H1 (cell line): ENCODE results near the gene FUNDC2. TPM values are rescaled to one million over a fixed set of nuclear protein-coding genes. Genes with fewer than 3 reads are reported as not detected.

Experiments used
- CBX5 ChIP-seq: fragments of 300-800, 300-1000 bp; sonication (generic); IDR thresholded peaks from 2 replicates; pipeline ENCODE4 v1.7.1; 2016; ENCODE audit warnings: antibody characterized with exemption, low read length, low read depth
- CBX8 ChIP-seq: fragments of 300-800, 300-1000 bp; sonication (generic); IDR thresholded peaks from 2 replicates; pipeline ENCODE4 v1.7.1; 2016; ENCODE audit warnings: low read depth, low read length, borderline replicate concordance
- CEBPB ChIP-seq: IDR thresholded peaks from 2 replicates; pipeline ENCODE4 v1.6.1; 2012; ENCODE audit warnings: low read depth, low read length
- CREB1 ChIP-seq: IDR thresholded peaks from 2 replicates; pipeline ENCODE4 v1.6.1; 2012; ENCODE audit warnings: inconsistent platforms
- JUN ChIP-seq: IDR thresholded peaks from 2 replicates; pipeline ENCODE4 v1.6.1; 2011; ENCODE audit warnings: low read depth, mild to moderate bottlenecking, improper control_type of control experiment, low read length
- JUND ChIP-seq: IDR thresholded peaks from 2 replicates; pipeline ENCODE4 v1.6.1; 2011; ENCODE audit warnings: mild to moderate bottlenecking, improper control_type of control experiment, low read length
- MAFK ChIP-seq: IDR thresholded peaks from 2 replicates; pipeline ENCODE4 v1.6.1; 2012; ENCODE audit warnings: low read depth, mild to moderate bottlenecking, improper control_type of control experiment, low read length
- NANOG ChIP-seq: IDR thresholded peaks from 2 replicates; pipeline ENCODE4 v1.6.1; 2011; ENCODE audit warnings: low read length, low read depth, mild to moderate bottlenecking, inconsistent platforms; ENCODE audit not compliant: insufficient read depth, poor library complexity, severe bottlenecking
- NRF1 ChIP-seq: IDR thresholded peaks from 2 replicates; pipeline ENCODE4 v1.6.1; 2011; ENCODE audit warnings: mild to moderate bottlenecking, low read depth, low read length, improper control_type of control experiment
- POLR2AphosphoS5 ChIP-seq: IDR thresholded peaks from 2 replicates; pipeline ENCODE4 v1.6.1; 2011; ENCODE audit warnings: low read depth, low read length
- POU5F1 ChIP-seq: IDR thresholded peaks from 2 replicates; pipeline ENCODE4 v1.6.1; 2011; ENCODE audit warnings: low read depth, mild to moderate bottlenecking, low read length, moderate library complexity
- RNF2 ChIP-seq: fragments of 200-900, 300-1000 bp; sonication (generic); IDR thresholded peaks from 2 replicates; pipeline ENCODE4 v1.7.1; 2016; ENCODE audit warnings: borderline replicate concordance, low read depth, mild to moderate bottlenecking, antibody characterized with exemption, low read length; ENCODE audit not compliant: poor library complexity, severe bottlenecking; ENCODE audit errors: missing control alignments
- SAP30 ChIP-seq: fragments of 300-600 bp; sonication (generic); IDR thresholded peaks from 2 replicates; pipeline ENCODE4 v1.7.1; 2012; ENCODE audit warnings: low read length, moderate library complexity, mild to moderate bottlenecking, inconsistent platforms; ENCODE audit not compliant: insufficient read depth, insufficient replicate concordance
- SIN3A ChIP-seq, 2 experiments: IDR thresholded peaks in 1 of 2; conservative IDR thresholded peaks in 1 of 2; 2 replicates each; pipeline ENCODE4 v1.6.1; 2011 to 2012; ENCODE audit warnings: low read length in 2 of 2, improper control_type of control experiment in 1 of 2, low read depth in 1 of 2, mild to moderate bottlenecking in 1 of 2
- SIX5 ChIP-seq: IDR thresholded peaks from 2 replicates; pipeline ENCODE4 v1.6.1; 2011; ENCODE audit warnings: mild to moderate bottlenecking, low read depth, low read length
- SP1 ChIP-seq: IDR thresholded peaks from 2 replicates; pipeline ENCODE4 v1.6.1; 2011; ENCODE audit warnings: low read depth, low read length
- SRF ChIP-seq: IDR thresholded peaks from 2 replicates; pipeline ENCODE4 v1.6.1; 2011; ENCODE audit warnings: mild to moderate bottlenecking, low read depth, low read length, moderate library complexity
- SUZ12 ChIP-seq: fragments of 200-600 bp; sonication (generic); IDR thresholded peaks from 2 replicates; pipeline ENCODE4 v1.6.1; 2012; ENCODE audit warnings: mild to moderate bottlenecking, inconsistent platforms, low read length, moderate library complexity, mixed read lengths
- TAF7 ChIP-seq: optimal IDR thresholded peaks from 2 replicates; pipeline ENCODE3; 2011; ENCODE audit warnings: low read depth, mild to moderate bottlenecking, inconsistent platforms, low read length, moderate library complexity, borderline replicate concordance
- TCF12 ChIP-seq: IDR thresholded peaks from 2 replicates; pipeline ENCODE4 v1.6.1; 2011; ENCODE audit warnings: low read depth, mild to moderate bottlenecking, low read length
- TEAD4 ChIP-seq: IDR thresholded peaks from 2 replicates; pipeline ENCODE4 v1.6.1; 2012; ENCODE audit warnings: low read depth, low read length, inconsistent platforms, mixed read lengths
- polyA plus RNA-seq, 7 experiments: library from polyadenylated mRNA; depleted of rRNA in 3 of 7; stranded (reverse) in 5 of 7; unstranded in 2 of 7; fragments of >200 nt in 5 of 7; fragments of 200-250 nt in 2 of 7; gene quantifications; 1 replicate in 5 of 7; 2 replicates in 1 of 7; 4 replicates in 1 of 7; pipeline versions ENCODE4 v1.2.1 to v1.2.3, GENCODE V29; 2011 to 2013; ENCODE audit warnings: missing spikeins in 2 of 7, mixed read lengths in 2 of 7
- total RNA-seq: library from RNA; stranded (reverse); fragmentation: NEBNext Ultra II Directional; extraction: Animal tissue kit (Norgen Biotek cat#: 25700); gene quantifications from 2 replicates; pipeline ENCODE4 v1.2.1, GENCODE V29; 2021
- TF ChIP-seq, protein P1 (sequence below), 3 experiments: IDR thresholded peaks; 1 replicate in 2 of 3; 2 replicates in 1 of 3; pipeline versions ENCODE4 v1.5.1 to v1.6.1; 2011; ENCODE audit warnings: low read length in 3 of 3, mild to moderate bottlenecking in 3 of 3, inconsistent platforms in 2 of 3, low read depth in 1 of 3, moderate library complexity in 1 of 3; ENCODE audit not compliant: insufficient read depth in 1 of 3; ENCODE audit errors: control extremely low read depth in 1 of 3

The FUNDC2 gene
- total and polyA plus RNA-seq, 2 of the 8 experiments (the other 6 are each of a cell fraction or from before 2014, with no cell fraction given) = 67.7 to 93.7 TPM

DNA sequence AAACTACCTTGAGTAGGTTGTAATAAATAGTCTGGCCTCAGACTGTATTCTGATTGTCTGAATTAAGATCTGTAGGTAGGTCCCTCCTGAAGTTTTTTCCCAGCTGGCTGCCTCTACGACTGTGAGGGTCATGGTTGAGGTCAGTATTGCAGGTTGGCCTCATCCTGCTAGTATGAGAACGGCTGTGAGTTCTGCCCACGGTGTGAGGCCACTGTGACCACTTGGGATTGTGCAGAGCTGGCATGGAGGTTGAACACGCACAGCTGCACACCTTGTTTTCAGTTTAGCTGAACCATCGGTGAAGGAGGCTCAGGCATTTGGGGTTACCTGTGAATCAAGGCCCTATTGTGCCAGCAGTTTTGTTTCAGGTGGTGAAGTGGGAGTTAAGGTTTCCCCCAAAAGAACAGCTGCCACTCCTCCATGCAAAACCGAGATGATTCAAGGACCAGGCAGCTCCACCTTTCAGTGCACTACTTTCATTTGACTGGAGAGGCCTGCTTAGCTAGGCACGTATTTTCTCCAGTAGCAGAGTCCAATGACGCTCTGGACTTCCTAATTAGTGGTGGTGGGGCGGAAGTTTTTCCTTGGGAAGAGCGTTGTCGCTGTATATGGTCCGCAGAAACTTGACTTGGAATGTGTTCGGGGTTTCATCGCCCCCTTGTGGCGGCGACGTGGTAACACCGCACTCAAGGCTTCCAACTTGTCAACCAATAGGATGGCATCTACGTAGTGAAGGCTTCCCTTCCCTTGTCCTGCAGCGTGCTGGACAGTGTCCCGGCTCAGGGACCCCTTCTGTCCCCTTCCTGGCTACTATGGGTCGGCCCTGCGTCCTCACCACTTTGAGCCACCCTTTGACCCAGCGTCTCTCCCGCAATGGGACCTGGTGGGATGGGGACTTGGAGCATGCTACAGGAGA lies 30.5 kb downstream of the FUNDC2 start (continued):
- TF ChIP-seq CBX8 = no peak
- no peak for TF ChIP-seq JUND
- TF ChIP-seq SIX5 = no peak
- TF ChIP-seq, protein P1, sequence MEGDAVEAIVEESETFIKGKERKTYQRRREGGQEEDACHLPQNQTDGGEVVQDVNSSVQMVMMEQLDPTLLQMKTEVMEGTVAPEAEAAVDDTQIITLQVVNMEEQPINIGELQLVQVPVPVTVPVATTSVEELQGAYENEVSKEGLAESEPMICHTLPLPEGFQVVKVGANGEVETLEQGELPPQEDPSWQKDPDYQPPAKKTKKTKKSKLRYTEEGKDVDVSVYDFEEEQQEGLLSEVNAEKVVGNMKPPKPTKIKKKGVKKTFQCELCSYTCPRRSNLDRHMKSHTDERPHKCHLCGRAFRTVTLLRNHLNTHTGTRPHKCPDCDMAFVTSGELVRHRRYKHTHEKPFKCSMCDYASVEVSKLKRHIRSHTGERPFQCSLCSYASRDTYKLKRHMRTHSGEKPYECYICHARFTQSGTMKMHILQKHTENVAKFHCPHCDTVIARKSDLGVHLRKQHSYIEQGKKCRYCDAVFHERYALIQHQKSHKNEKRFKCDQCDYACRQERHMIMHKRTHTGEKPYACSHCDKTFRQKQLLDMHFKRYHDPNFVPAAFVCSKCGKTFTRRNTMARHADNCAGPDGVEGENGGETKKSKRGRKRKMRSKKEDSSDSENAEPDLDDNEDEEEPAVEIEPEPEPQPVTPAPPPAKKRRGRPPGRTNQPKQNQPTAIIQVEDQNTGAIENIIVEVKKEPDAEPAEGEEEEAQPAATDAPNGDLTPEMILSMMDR (IDR thresholded peaks at IDR 0.05; ENCODE audit: control extremely low read depth in 1 of 3, insufficient read depth in 1 of 3, low read depth in 1 of 3, low read length in 3 of 3) = peak; percentile 62 to 80 (median 68)
- TF ChIP-seq NANOG = no peak
- no peak for TF ChIP-seq SUZ12
- no peak for TF ChIP-seq TAF7
- TF ChIP-seq SRF = no peak
- TF ChIP-seq SAP30 = no peak
- no peak for TF ChIP-seq RNF2
- TF ChIP-seq TCF12 = no peak
- peak; percentile 91 for TF ChIP-seq TEAD4
- no peak for TF ChIP-seq JUN
- TF ChIP-seq CREB1 = peak; percentile 79
- TF ChIP-seq MAFK = no peak
- no peak for TF ChIP-seq SP1
- TF ChIP-seq POLR2AphosphoS5 = peak; percentile 58; the same call in 1 of the 2 replicates
- no peak for TF ChIP-seq NRF1
- no peak for TF ChIP-seq POU5F1
- TF ChIP-seq SIN3A (conservative IDR thresholded peaks at IDR 0.05 in 1 of 2, IDR thresholded peaks at IDR 0.05 in 1 of 2; ENCODE audit: low read depth in 1 of 2, low read length in 2 of 2) = no peak
- no peak for TF ChIP-seq CBX5
- TF ChIP-seq CEBPB = no peak
